ENCODE measurements around the gene ARL6IP4.

- TF ChIP-seq CTCF (IDR thresholded peaks at IDR 0.05): no peak
- TF ChIP-seq POLR2A (IDR thresholded peaks at IDR 0.05): no peak
Measured at GRCh38 chr12:122960193-122960569, 20.3 kb upstream of the ARL6IP4 start.
